ENCODE results near the gene P3H2.

P3H2 gene

DNA sequence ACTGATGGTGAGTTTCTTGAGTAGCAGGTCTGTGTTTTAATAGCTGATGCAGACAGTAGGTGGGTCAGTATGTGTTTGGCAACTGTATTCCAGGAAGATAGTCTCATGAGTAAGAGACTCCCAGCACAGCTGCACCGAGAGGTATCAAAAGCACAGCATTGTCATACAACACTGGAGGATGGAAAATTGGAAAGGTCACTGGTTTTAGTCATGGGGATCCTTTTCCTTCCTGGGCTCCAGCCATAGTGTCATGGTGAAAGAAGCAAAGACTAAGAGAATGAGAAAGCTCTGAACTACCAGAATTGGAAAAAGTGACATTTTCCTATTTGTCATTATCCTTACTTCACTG, 61.5 kb downstream of the P3H2 start:
- TF ChIP-seq CTCF (conservative IDR thresholded peaks at IDR 0.05; ENCODE audit: control insufficient read depth, insufficient read depth, low read depth, low read length), result no peak
- peak; percentile 54 for DNase-seq (ENCODE audit: low read depth)
- no peak overlapping the region for H3K4me3 ChIP-seq (ENCODE audit: control insufficient read depth, low read depth, low read length)

DNA sequence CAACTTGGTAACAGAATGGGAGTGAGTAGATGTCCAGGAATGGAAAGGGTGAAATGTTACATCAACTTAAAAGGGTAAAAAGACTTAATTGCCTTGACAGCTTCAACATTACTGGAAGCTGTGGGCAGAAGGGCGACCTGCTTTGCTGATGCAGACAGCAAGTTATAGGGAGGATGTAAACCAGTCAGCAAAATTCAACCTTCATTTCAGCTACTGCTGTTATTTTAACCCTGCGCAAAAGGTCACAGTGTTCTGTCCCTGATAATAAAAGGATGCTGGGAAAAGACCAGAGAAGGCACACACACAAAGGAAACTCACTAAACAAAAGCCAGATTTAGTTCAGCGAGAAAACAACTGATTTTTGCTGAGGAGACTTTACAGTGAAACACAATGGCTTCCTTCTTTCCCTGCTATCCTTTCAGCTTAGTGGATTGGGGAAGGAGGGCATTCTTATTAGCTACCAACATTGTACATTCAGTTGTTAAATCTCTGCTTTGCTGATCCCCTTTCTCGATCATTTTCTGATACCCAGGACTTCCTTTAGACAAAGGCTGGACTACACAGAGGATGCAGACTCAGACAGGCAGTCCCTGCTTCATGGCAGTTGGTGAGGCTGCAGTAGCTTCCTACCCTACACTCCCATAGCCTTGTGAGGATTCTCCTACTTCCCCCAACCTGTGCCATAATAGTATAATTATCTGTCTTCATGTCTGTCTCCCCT, 62.0 kb downstream of the P3H2 start:
- DNase-seq (ENCODE audit: low read depth), result peak; percentile 29
- H3K4me3 ChIP-seq (ENCODE audit: control insufficient read depth, low read depth, low read length), result no peak overlapping the region
- no peak for TF ChIP-seq CTCF (conservative IDR thresholded peaks at IDR 0.05; ENCODE audit: control insufficient read depth, insufficient read depth, low read depth, low read length)

GRCh38 chr3:190056742-190057141, 64.0 kb downstream of the P3H2 start:
- no peak for DNase-seq (ENCODE audit: low read depth)
- no peak overlapping the region for H3K4me3 ChIP-seq (ENCODE audit: control insufficient read depth, low read depth, low read length)
- no peak for TF ChIP-seq CTCF (conservative IDR thresholded peaks at IDR 0.05; ENCODE audit: control insufficient read depth, insufficient read depth, low read depth, low read length)

DNA sequence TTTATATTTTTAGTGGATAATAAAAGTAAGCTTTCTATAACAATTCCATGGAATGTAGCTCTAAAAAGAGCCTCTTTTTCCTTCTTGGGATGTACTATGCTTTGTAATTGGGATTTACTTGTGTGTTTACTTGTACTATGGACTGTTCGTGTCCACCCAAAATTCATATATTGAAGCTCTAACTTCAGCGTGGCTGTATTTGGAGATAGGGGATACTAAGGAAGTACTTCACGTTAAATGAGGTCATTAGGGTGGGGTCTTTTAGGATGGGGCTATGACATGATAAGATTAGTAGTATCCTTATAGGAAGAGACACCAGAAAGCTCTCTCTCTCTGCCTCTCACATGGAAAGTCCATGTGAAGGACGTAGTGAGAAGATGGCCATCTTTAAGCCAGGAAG, 64.9 kb downstream of the P3H2 start:
- TF ChIP-seq CTCF (conservative IDR thresholded peaks at IDR 0.05; ENCODE audit: control insufficient read depth, insufficient read depth, low read depth, low read length), result no peak
- DNase-seq (ENCODE audit: low read depth), result no peak
- H3K4me3 ChIP-seq (ENCODE audit: control insufficient read depth, low read depth, low read length), result no peak overlapping the region

GRCh38 chr3:190053919-190054672, 66.6 kb downstream of the P3H2 start:
- peak; percentile 90 for DNase-seq (ENCODE audit: low read depth)
- peak; percentile 29 for TF ChIP-seq CTCF (conservative IDR thresholded peaks at IDR 0.05; ENCODE audit: control insufficient read depth, insufficient read depth, low read depth, low read length)
- H3K4me3 ChIP-seq (ENCODE audit: control insufficient read depth, low read depth, low read length), result no peak overlapping the region

GRCh38 chr3:190051641-190052040, 69.1 kb downstream of the P3H2 start:
- H3K4me3 ChIP-seq (ENCODE audit: control insufficient read depth, low read depth, low read length), result no peak overlapping the region
- TF ChIP-seq CTCF (conservative IDR thresholded peaks at IDR 0.05; ENCODE audit: control insufficient read depth, insufficient read depth, low read depth, low read length), result no peak
- no peak for DNase-seq (ENCODE audit: low read depth)

Data from fibroblast of mammary gland (primary cell).